A549 (cell line): Measurements from ENCODE around the gene GPSM1. TPM values are rescaled to one million over a fixed set of nuclear protein-coding genes. Genes with fewer than 3 reads are reported as not detected.

Experiments
- ATAC-seq, 2 experiments: fragments of 200-7000 bp in 1 of 2; fragments of >200 bp in 1 of 2; cut with Nextera tagmentation in 1 of 2; cut with Tn5 transposase in 1 of 2; 3 replicates each; pipeline versions ENCODE4 v1.8.0 to v1.9.1; 2018 to 2020; ENCODE audit warnings: mild to moderate bottlenecking in 1 of 2, moderate library complexity in 1 of 2
- CTCF ChIA-PET: fragments of 300-600 bp; sonication (Branson Sonifier 250); formaldehyde crosslinking; extraction: SDS; loops from one replicate; lab custom pipeline; 2021; ENCODE audit warnings: antibody characterized with exemption, inconsistent platforms; lab: Yijun Ruan, JAX
- POLR2A ChIA-PET: fragments of 350-600 bp; formaldehyde crosslinking; extraction: SDS; loops from one replicate; lab custom pipeline; 2021; ENCODE audit warnings: antibody characterized with exemption, inconsistent platforms; lab: Yijun Ruan, JAX
- DNase-seq, 2 experiments: peaks; one replicate each; pipeline versions ENCODE4 v3.0.0 to v3.0.0-alpha.2; 2011 to 2016; ENCODE audit warnings: low read depth in 1 of 2, low spot score in 1 of 2
- FAIRE-seq: peaks from 2 replicates; lab custom pipeline; 2011; peaks lifted over from hg19 to GRCh38; lab: Jason Lieb, UNC
- H3K27ac ChIP-seq, 2 experiments: fragments of >200 bp; sonication (Bioruptor Twin); formaldehyde crosslinking; 3 replicates each; pipeline ENCODE4 v1.5.1; 2016 to 2017
- H3K4me1 ChIP-seq: fragments of >200 bp; sonication (Bioruptor Twin); formaldehyde crosslinking; 3 replicates; pipeline ENCODE4 v1.6.1; 2016
- H3K4me2 ChIP-seq: fragments of >200 bp; sonication (Bioruptor Twin); formaldehyde crosslinking; 3 replicates; pipeline ENCODE4 v1.6.1; 2016
- H3K4me3 ChIP-seq: fragments of >200 bp; sonication (Bioruptor Twin); formaldehyde crosslinking; 3 replicates; pipeline ENCODE4 v1.5.1; 2016
- H3K9me3 ChIP-seq: fragments of >200 bp; sonication (Bioruptor Twin); formaldehyde crosslinking; 3 replicates; pipeline ENCODE4 v1.6.1; 2016
- BHLHE40 ChIP-seq: IDR thresholded peaks from 2 replicates; pipeline ENCODE4 v1.6.1; 2012; ENCODE audit warnings: low read depth, low read length, inconsistent platforms
- CBX2 ChIP-seq: fragments of 200-600 bp; sonication (generic); IDR thresholded peaks from 2 replicates; pipeline ENCODE4 v1.6.1; 2016; ENCODE audit warnings: low read depth, mild to moderate bottlenecking, borderline replicate concordance
- CEBPB ChIP-seq, 2 experiments: fragments of >200 bp in 1 of 2; sonication (Bioruptor Twin) in 1 of 2; formaldehyde crosslinking in 1 of 2; IDR thresholded peaks; 2 replicates each; pipeline ENCODE4 v1.6.1; 2012 to 2016
- CHD2 ChIP-seq: fragments of 150-350 bp; IDR thresholded peaks from 2 replicates; pipeline ENCODE4 v1.6.1; 2014; ENCODE audit warnings: low read length; ENCODE audit not compliant: partially characterized antibody
- CHD4 ChIP-seq: fragments of 200-600 bp; sonication (generic); IDR thresholded peaks from 2 replicates; pipeline ENCODE4 v1.6.1; 2016; ENCODE audit warnings: antibody characterized with exemption, mild to moderate bottlenecking, borderline replicate concordance
- EHF ChIP-seq: fragments of 250-450 bp; sonication (Bioruptor Pico); IDR thresholded peaks from 2 replicates; pipeline ENCODE4 v1.5.0; 2020; ENCODE audit warnings: mild to moderate bottlenecking
- EHMT2 ChIP-seq: fragments of 200-600 bp; sonication (generic); IDR thresholded peaks from 2 replicates; pipeline ENCODE4 v1.6.1; 2016; ENCODE audit warnings: antibody characterized with exemption, low read depth, mild to moderate bottlenecking, moderate library complexity
- ESRRA ChIP-seq: fragments of 150-350 bp; IDR thresholded peaks from 2 replicates; pipeline ENCODE4 v1.6.1; 2014; ENCODE audit warnings: mild to moderate bottlenecking, low read length, borderline replicate concordance
- FOXS1 ChIP-seq: fragments of 250-450 bp; sonication (Bioruptor Pico); IDR thresholded peaks from 2 replicates; pipeline ENCODE4 v1.5.0; 2020; ENCODE audit warnings: mild to moderate bottlenecking, moderate library complexity
- HDAC2 ChIP-seq: fragments of 200-600 bp; sonication (generic); IDR thresholded peaks from 2 replicates; pipeline ENCODE4 v1.6.1; 2016
- HMGXB4 ChIP-seq: fragments of 250-450 bp; sonication (Bioruptor Pico); IDR thresholded peaks from 2 replicates; pipeline ENCODE4 v1.5.0; 2021; ENCODE audit warnings: mild to moderate bottlenecking, moderate library complexity, borderline replicate concordance
- HOXB13 ChIP-seq: fragments of 250-450 bp; sonication (Bioruptor Pico); IDR thresholded peaks from 2 replicates; pipeline ENCODE4 v1.5.0; 2020; ENCODE audit warnings: low read depth, mild to moderate bottlenecking, moderate library complexity
- JUN ChIP-seq, 2 experiments: fragments of >200 bp; sonication (Bioruptor Twin); formaldehyde crosslinking; IDR thresholded peaks; 2 replicates in 1 of 2; 3 replicates in 1 of 2; pipeline ENCODE4 v1.6.1; 2016 to 2017
- MAFK ChIP-seq: fragments of 450-650 bp; IDR thresholded peaks from 2 replicates; pipeline ENCODE4 v1.6.1; 2014; ENCODE audit not compliant: partially characterized antibody
- MAZ ChIP-seq: fragments of 150-350 bp; IDR thresholded peaks from 2 replicates; pipeline ENCODE4 v1.6.1; 2014; ENCODE audit warnings: antibody characterized with exemption, low read depth, low read length, borderline replicate concordance
- MYC ChIP-seq: IDR thresholded peaks from 2 replicates; pipeline ENCODE4 v1.6.1; 2012; ENCODE audit warnings: mild to moderate bottlenecking, inconsistent platforms, low read length, improper control_type of control experiment, borderline replicate concordance
- NFE2L2 ChIP-seq: fragments of 150-350 bp; conservative IDR thresholded peaks from 2 replicates; pipeline ENCODE4 v1.6.1; 2014; ENCODE audit warnings: low read length
- NR3C1 ChIP-seq: fragments of >200 bp; sonication (Bioruptor Twin); formaldehyde crosslinking; IDR thresholded peaks from 3 replicates; pipeline ENCODE4 v1.6.1; 2017
- PHF8 ChIP-seq: fragments of 200-600 bp; sonication (generic); IDR thresholded peaks from 2 replicates; pipeline ENCODE4 v1.6.1; 2016; ENCODE audit warnings: low read depth, mild to moderate bottlenecking, antibody characterized with exemption, moderate library complexity, borderline replicate concordance
- POLR2A ChIP-seq: IDR thresholded peaks from 2 replicates; pipeline ENCODE4 v1.6.1; 2012; ENCODE audit warnings: mild to moderate bottlenecking, low read length
- REST ChIP-seq: fragments of 200-600 bp; sonication (generic); IDR thresholded peaks from 2 replicates; pipeline ENCODE4 v1.6.1; 2016; ENCODE audit warnings: antibody characterized with exemption, mild to moderate bottlenecking, moderate library complexity
- SREBF2 ChIP-seq: fragments of 450-650 bp; IDR thresholded peaks from 2 replicates; pipeline ENCODE4 v1.6.1; 2014; ENCODE audit warnings: mild to moderate bottlenecking, moderate library complexity
- TP53 ChIP-seq: fragments of 250-450 bp; sonication (Bioruptor Pico); IDR thresholded peaks from 2 replicates; pipeline ENCODE4 v1.5.0; 2021; ENCODE audit warnings: mild to moderate bottlenecking, moderate library complexity
- ZSCAN20 ChIP-seq: fragments of 250-450 bp; sonication (Bioruptor Pico); IDR thresholded peaks from 2 replicates; pipeline ENCODE4 v1.8.0; 2022; ENCODE audit warnings: mild to moderate bottlenecking, moderate library complexity
- WGBS: methylation state at CpG from one replicate; pipeline ENCODE4 v1.1.6; 2017; ENCODE audit errors: missing lambda C conversion rate; 5-methylcytosine and 5-hydroxymethylcytosine counted together
- polyA plus RNA-seq, 4 experiments: library from polyadenylated mRNA; depleted of rRNA in 3 of 4; stranded (reverse); fragments of >200 nt; fragmentation: RNase III in 1 of 4; extraction: RNeasy Plus Mini Kit Qiagen cat#74134 plus additional on column Dnase treatment in 1 of 4; gene quantifications; 2 replicates in 3 of 4; 3 replicates in 1 of 4; pipeline ENCODE4 v1.2.3, GENCODE V29; 2011 to 2017

The GPSM1 gene
- polyA plus RNA-seq, 2 of the 4 experiments (the other 2 are of a cell fraction), result 2.1 to 8.8 TPM

GRCh38 chr9:136281421-136282271 lies 45.7 kb upstream of the GPSM1 start:
- no peak for DNase-seq
- 71% methylated on average over 26 of the region's 39 CpGs for WGBS
- TF ChIP-seq ESRRA (no peak), POLR2A (no peak), CHD4 (no peak), JUN (IDR thresholded peaks at IDR 0.05) (no peak), CHD2 (no peak), NR3C1 (no peak), CEBPB (IDR thresholded peaks at IDR 0.05) (no peak), BHLHE40 (no peak), HMGXB4 (CRISPR knock-in tag) (no peak), REST (no peak), HOXB13 (CRISPR knock-in tag) (no peak)
- no peak for FAIRE-seq
- no peak for ATAC-seq
- Histone ChIP-seq H3K4me2 (no peak overlapping the region), H3K4me3 (no peak overlapping the region), H3K4me1 (0 out of 3 replicates have a peak, but pooled peaks cover 2% of the 10 kb centered on the region), H3K9me3 (no peaks in the 10 kb centered on the region), H3K27ac (no peak overlapping the region)
- CTCF ChIA-PET, result interaction anchor here (0.8 to 7.2 kb wide), 7 partner anchors 13 to 298 kb away, joined by 3 to 64 read pairs (median 3); no protein-coding TSS in a partner anchor
- POLR2A ChIA-PET, result no interaction called here

GRCh38 chr9:136282272-136282861 lies 45.0 kb upstream of the GPSM1 start:
- FAIRE-seq, result no peak
- no peaks in the 10 kb centered on the region for H3K9me3 ChIP-seq
- CTCF ChIA-PET, result interaction anchor here (0.7 to 7.2 kb wide), 23 partner anchors 9 to 681 kb away, joined by 3 to 64 read pairs (median 6); no protein-coding TSS in a partner anchor
- no peak for DNase-seq
- no peak overlapping the region for H3K4me2 ChIP-seq
- WGBS, result 55% methylated on average over 10 of the region's 14 CpGs
- POLR2A ChIA-PET, result no interaction called here
- ATAC-seq, result no peak
- H3K4me1 ChIP-seq, result 0 out of 3 replicates have a peak, but pooled peaks cover 2% of the 10 kb centered on the region
- H3K27ac ChIP-seq, result no peak overlapping the region
- no peak for TF ChIP-seq TP53 (CRISPR knock-in tag)
- no peak for TF ChIP-seq MAZ
- no peak for TF ChIP-seq EHMT2
- TF ChIP-seq NFE2L2, result no peak
- no peak for TF ChIP-seq CEBPB (IDR thresholded peaks at IDR 0.05)
- no peak for TF ChIP-seq FOXS1 (CRISPR knock-in tag)
- no peak for TF ChIP-seq PHF8
- TF ChIP-seq SREBF2, result no peak
- TF ChIP-seq MAFK, result no peak
- TF ChIP-seq REST, result no peak
- TF ChIP-seq MYC, result no peak
- no peak for TF ChIP-seq HMGXB4 (CRISPR knock-in tag)
- no peak for TF ChIP-seq CBX2
- no peak for TF ChIP-seq ZSCAN20
- TF ChIP-seq HDAC2, result no peak
- no peak for TF ChIP-seq EHF (CRISPR knock-in tag)
- TF ChIP-seq, all 56 proteins: peak for 0
- no peak overlapping the region for H3K4me3 ChIP-seq
